ENCODE measurements around the gene ZFPM1. TPM values are rescaled to one million over a fixed set of nuclear protein-coding genes. Genes with fewer than 3 reads are reported as not detected.

The ZFPM1 gene
- total RNA-seq, 2 donors from 2014 or later = 18.1 to 21.5 TPM

- peaks cover 11% of the 10 kb centered on the region for H3K27me3 ChIP-seq (ENCODE audit: control insufficient read depth, insufficient read depth, low read length, poor library complexity, severe bottlenecking)
- no peaks in the 10 kb centered on the region for H3K9me3 ChIP-seq (ENCODE audit: control insufficient read depth, low read length)
- H3K9me3 Mint-ChIP-seq = no peaks in the 10 kb centered on the region
- no peak overlapping the region for H3K9ac ChIP-seq (ENCODE audit: extremely low read depth, low read length, poor library complexity, severe bottlenecking)
- H3K4me3 Mint-ChIP-seq = no peak overlapping the region
- no peaks in the 10 kb centered on the region for H3K36me3 Mint-ChIP-seq (ENCODE audit: low read depth)
- H3K4me1 ChIP-seq (ENCODE audit: control insufficient read depth, insufficient read depth, low read length) = no peaks in the 10 kb centered on the region
- H3K27me3 Mint-ChIP-seq (ENCODE audit: insufficient read depth) = peaks cover 2% of the 10 kb centered on the region
- WGBS, 2 experiments (ENCODE audit: insufficient coverage in 1 of 2, insufficient read length in 1 of 2) = 92 to 95% methylated on average over 8 to 25 of the region's 25 CpGs
- no peak overlapping the region for H3K27ac ChIP-seq (ENCODE audit: low read depth, low read length)
- no peak for DNase-seq
- no peak for TF ChIP-seq CTCF (conservative IDR thresholded peaks at IDR 0.05)
- H3K4me1 Mint-ChIP-seq = no peaks in the 10 kb centered on the region
- H3K36me3 ChIP-seq (ENCODE audit: control insufficient read depth, insufficient read depth, low read length) = no peaks in the 10 kb centered on the region
- no peak overlapping the region for H3K4me3 ChIP-seq (ENCODE audit: low read length)
- no peak overlapping the region for H3K27ac Mint-ChIP-seq
These were observed 19.3 kb upstream of the ZFPM1 start for GRCh38 chr16:88433632-88434352.

- H3K9ac ChIP-seq (ENCODE audit: extremely low read depth, low read length, poor library complexity, severe bottlenecking) = no peak overlapping the region
- H3K4me3 ChIP-seq (ENCODE audit: low read length) = no peak overlapping the region
- DNase-seq = no peak
- H3K27me3 ChIP-seq (ENCODE audit: control insufficient read depth, insufficient read depth, low read length, poor library complexity, severe bottlenecking) = peaks cover 11% of the 10 kb centered on the region
- no peaks in the 10 kb centered on the region for H3K36me3 ChIP-seq (ENCODE audit: control insufficient read depth, insufficient read depth, low read length)
- 91% methylated on average over 10 of the region's 10 CpGs; no CpG with 5 or more reads in 1 of the 2 experiments for WGBS, 2 experiments (ENCODE audit: insufficient coverage in 1 of 2, insufficient read length in 1 of 2)
- H3K4me3 Mint-ChIP-seq = no peak overlapping the region
- no peak overlapping the region for H3K27ac ChIP-seq (ENCODE audit: low read depth, low read length)
- no peaks in the 10 kb centered on the region for H3K36me3 Mint-ChIP-seq (ENCODE audit: low read depth)
- no peaks in the 10 kb centered on the region for H3K4me1 Mint-ChIP-seq
- H3K4me1 ChIP-seq (ENCODE audit: control insufficient read depth, insufficient read depth, low read length) = no peaks in the 10 kb centered on the region
- H3K9me3 Mint-ChIP-seq = no peaks in the 10 kb centered on the region
- no peak for TF ChIP-seq CTCF (conservative IDR thresholded peaks at IDR 0.05)
- peaks cover 2% of the 10 kb centered on the region for H3K27me3 Mint-ChIP-seq (ENCODE audit: insufficient read depth)
- no peak overlapping the region for H3K27ac Mint-ChIP-seq
- H3K9me3 ChIP-seq (ENCODE audit: control insufficient read depth, low read length) = no peaks in the 10 kb centered on the region
These were observed 18.8 kb upstream of the ZFPM1 start for GRCh38 chr16:88434353-88434690.

- TF ChIP-seq CTCF (conservative IDR thresholded peaks at IDR 0.05) = no peak
- Mint-ChIP-seq H3K27me3 (ENCODE audit: insufficient read depth) (peaks cover 2% of the 10 kb centered on the region), H3K27ac (no peak overlapping the region), H3K4me1 (no peaks in the 10 kb centered on the region), H3K4me3 (no peak overlapping the region), H3K9me3 (no peaks in the 10 kb centered on the region), H3K36me3 (ENCODE audit: low read depth) (no peaks in the 10 kb centered on the region)
- DNase-seq = no peak
- no peaks in the 10 kb centered on the region for H3K36me3 ChIP-seq (ENCODE audit: control insufficient read depth, insufficient read depth, low read length)
- no peak overlapping the region for H3K27ac ChIP-seq (ENCODE audit: low read depth, low read length)
- H3K4me3 ChIP-seq (ENCODE audit: low read length) = no peak overlapping the region
- H3K9me3 ChIP-seq (ENCODE audit: control insufficient read depth, low read length) = no peaks in the 10 kb centered on the region
- peaks cover 11% of the 10 kb centered on the region for H3K27me3 ChIP-seq (ENCODE audit: control insufficient read depth, insufficient read depth, low read length, poor library complexity, severe bottlenecking)
- no peaks in the 10 kb centered on the region for H3K4me1 ChIP-seq (ENCODE audit: control insufficient read depth, insufficient read depth, low read length)
- no peak overlapping the region for H3K9ac ChIP-seq (ENCODE audit: extremely low read depth, low read length, poor library complexity, severe bottlenecking)
- 93 to 95% methylated on average over 4 to 18 of the region's 18 CpGs for WGBS, 2 experiments (ENCODE audit: insufficient coverage in 1 of 2, insufficient read length in 1 of 2)
These were observed 18.3 kb upstream of the ZFPM1 start for GRCh38 chr16:88434746-88435145.
